GM18499 (cell line): Measurements from ENCODE around the gene GARIN5A.
"Not testable (repeated sequence)": the region's sequence is repeated elsewhere in the genome, so short reads cannot be mapped to it uniquely, and the experiment has no call there.

Experiments
- ATAC-seq: cut with Tn5 transposase; IDR thresholded peaks from one replicate; pipeline ENCODE4 v1.9.1; 2021; ENCODE audit warnings: moderate number of reproducible peaks; ENCODE audit not compliant: insufficient read depth, unreplicated experiment

The GARIN5A gene

DNA sequence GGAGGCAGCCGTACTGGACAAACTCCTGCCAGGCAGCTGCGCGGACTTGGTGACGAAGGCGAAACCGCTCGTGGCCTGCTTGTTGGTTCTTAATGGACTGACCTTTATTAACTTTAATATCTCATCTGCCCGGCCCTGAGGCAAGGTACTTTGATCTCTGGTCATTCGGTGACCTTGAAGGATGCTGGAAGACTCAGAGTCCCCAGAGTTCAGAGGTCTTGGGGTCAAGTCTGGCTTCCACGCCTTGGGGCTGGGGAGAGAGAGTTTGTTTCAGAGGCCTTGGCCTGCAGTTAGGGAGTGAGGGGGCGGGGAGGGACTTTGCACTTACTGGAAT lies 10.0 kb downstream of the GARIN5A start:
- ATAC-seq: no peak

GRCh38 chr19:50465986-50466705 lies 10.5 kb downstream of the GARIN5A start:
- ATAC-seq: no peak

DNA sequence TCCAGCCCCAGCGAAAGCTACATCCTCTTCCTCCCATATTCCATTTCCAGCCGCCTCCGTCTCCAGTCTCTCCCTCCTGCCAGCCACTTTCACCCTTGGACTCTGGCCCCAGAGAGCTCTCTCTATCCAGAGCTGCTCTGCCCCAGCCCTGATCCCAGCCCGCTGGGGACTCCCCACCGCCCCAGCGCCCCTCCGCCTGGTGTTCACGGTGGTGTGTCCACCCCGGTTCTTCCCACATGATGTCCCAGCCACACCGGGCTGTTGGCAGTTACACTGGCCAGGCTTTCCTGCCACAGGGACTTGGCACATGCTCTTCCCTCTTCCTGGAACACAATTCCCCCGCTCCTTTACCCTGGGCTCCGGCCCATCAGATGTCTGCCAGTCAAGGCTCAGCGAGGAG lies 11.6 kb downstream of the GARIN5A start:
- ATAC-seq: no peak

GRCh38 chr19:50464348-50464747 lies 12.3 kb downstream of the GARIN5A start:
- no peak for ATAC-seq

GRCh38 chr19:50462970-50463369 lies 13.7 kb downstream of the GARIN5A start:
- ATAC-seq: no peak

DNA sequence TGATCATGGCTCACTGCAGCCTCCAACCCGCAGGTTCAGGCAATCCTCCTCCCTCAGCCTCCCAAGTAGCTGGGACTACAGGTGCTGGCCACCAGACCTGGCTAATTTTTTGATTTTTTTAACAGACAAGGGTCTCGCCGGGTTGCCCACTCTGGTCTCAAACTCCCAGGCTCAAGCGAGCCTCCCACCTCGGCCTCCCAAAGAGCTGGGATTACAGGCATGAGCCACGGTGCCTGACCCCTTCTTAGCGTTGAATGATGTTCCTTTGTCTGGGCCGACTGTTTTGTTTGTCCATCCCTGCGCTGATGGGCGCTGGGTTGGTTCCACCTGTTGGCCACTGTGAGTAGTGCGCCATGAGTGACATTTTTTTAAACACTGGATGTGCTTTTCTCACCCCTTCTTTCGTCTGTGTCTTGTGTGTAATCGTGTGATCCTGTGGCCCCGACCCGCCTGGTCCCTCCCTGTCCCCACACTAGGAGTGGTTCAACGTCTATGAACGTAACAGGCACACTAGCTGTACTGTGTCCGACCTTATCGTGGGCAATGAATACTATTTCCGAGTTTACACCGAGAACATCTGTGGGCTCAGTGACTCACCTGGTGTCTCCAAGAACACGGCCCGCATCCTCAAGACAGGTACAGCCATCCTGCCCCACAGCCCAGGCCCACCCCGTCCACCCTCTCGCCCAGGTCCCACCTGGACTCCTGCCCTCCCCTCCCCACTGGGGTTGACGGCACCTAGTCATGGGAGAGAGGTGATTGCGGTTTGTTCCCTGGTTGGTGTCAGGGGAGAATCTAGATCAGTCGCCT lies 15.4 kb downstream of the GARIN5A start:
- ATAC-seq: no peak

DNA sequence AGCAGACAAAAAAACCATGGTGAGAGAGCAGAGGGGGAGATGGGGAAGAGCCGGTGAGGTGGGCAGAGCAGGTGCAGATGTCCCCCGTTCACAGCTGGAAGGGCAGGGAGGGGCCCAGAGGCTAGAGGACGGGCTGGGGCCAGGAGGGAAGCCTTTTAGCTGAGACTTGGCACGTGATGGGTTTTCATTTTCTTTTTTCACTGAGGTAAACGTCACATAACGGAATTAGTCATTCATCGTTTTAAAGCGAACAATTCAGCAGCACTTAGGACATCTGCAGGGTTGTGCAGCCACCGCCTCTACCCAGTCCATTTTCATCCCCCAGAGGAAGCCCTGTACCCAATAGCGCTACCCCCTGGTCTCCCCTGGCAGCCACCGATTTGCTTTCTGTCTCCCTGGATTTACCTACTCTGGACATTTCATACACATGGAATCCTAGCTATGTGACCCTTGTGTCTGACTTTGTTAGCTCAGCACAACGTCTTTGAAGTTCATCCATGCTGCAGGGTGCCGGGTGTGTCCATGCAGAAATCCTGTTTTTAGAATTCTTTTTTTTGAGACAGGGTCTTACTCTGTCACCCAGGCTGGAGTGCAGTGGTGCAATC lies 16.4 kb downstream of the GARIN5A start:
- ATAC-seq: no peak

DNA sequence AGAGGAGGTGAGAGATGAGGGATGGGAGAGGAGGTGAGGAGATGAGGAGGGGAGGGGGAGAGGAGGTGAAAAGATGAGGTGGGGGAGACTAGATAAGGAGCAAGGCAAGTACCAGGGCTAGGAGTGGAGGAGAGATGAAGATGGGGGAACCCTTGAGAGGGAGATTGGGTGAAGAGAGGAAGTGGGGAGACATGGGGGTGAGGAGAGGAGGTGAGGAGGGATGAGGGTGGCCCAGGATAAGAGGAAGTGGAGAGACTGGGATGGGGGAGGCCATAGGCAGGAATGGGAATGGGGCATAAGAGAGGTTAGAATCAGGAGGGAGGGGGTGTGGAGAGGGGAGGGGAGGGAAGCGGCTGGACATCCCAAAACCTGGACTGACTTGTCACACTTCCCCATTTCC lies 17.0 kb downstream of the GARIN5A start:
- no peak for ATAC-seq

DNA sequence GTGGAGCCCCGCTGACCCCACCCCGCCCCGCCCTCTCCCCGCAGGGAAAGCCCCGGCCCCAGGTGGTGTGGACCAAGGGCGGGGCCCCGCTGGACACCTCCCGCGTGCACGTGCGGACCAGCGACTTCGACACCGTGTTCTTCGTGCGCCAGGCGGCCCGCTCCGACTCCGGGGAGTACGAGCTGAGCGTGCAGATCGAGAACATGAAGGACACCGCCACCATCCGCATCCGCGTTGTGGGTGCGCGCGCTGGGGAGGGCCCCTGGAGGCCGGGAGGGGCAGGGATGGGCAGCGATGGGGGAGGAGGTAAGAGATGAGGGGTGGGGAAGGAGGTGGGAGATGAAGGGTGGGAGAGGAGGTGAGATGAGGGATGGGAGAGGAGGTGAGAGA lies 17.6 kb downstream of the GARIN5A start:
- no peak for ATAC-seq

DNA sequence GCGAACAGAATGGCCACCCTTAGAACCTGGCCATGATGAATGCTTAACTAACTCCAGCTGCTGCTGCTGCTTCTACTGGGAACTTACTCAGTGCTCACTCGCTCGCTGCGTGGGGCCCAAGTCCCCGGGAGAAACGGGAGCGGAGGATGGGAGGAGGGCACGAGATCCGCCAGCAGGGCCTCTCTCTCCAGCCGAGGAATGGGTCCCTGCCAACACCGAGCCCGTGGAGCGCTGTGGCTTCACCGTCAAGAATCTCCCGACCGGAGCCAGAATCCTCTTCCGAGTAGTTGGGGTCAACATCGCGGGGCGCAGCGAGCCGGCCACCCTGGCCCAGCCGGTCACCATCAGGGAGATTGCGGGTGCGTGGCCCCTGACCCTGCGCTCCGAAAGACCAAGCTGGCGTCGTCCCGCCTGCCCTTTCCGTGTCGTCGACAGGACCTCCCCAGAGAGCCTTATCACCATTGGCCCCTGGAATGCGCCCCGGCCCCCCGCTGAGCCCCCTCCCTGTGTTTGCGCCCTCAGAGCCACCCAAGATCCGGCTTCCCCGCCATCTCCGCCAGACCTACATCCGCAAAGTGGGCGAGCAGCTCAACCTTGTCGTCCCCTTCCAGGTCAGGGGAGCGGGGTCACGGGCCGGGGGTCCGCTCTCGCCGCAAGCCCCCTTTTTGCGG lies 18.1 kb downstream of the GARIN5A start:
- ATAC-seq: no peak

- ATAC-seq: no peak
Measured at GRCh38 chr19:50457300-50457699, 19.3 kb downstream of the GARIN5A start.

DNA sequence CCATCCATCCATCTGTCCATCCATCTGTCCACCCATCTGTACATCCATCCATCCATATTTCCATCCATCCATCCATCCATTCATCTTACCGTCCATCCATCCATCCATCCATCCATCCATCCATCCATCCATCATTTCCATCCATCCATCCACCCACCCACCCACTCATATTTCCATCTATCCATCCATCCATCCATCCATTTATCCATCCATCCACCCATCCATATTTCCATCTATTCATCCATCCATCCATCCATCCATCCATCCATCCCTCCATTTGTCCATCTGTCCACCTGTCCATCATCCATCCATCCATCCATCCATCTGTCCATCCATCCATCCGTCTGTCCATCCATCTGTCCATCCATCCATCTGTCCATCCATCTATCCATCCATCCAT lies 20.7 kb downstream of the GARIN5A start:
- ATAC-seq: no peak

- ATAC-seq: no peak
Measured at GRCh38 chr19:50453243-50453642, 23.4 kb downstream of the GARIN5A start.

GRCh38 chr19:50451223-50451534 lies 25.5 kb downstream of the GARIN5A start:
- no peak for ATAC-seq

GRCh38 chr19:50450369-50451222 lies 26.1 kb downstream of the GARIN5A start:
- no peak for ATAC-seq

GRCh38 chr19:50449236-50449899 lies 27.3 kb downstream of the GARIN5A start:
- no peak for ATAC-seq

DNA sequence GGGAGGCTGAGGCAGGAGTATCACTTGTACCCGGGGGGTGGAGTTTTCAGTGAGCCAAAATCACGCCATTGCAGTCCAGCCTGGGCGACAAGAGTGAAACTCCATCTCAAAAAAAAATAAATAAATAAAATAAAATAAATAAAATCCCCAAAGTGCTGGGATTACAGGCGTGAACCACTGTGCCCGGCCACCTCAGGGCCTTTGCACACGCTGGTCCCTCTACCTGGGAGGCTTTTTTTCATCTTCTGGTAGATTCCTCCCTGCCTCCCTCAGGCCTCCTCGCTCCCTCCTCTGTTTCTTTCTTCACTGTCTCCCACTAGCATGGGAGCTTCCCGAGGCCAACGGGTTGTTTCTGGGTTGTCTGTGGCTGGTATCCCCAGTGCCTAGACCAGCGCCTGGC lies 28.9 kb downstream of the GARIN5A start:
- ATAC-seq: no peak

- ATAC-seq: no peak
Measured at GRCh38 chr19:50447053-50447452, 29.6 kb downstream of the GARIN5A start.

GRCh38 chr19:50444059-50444458 lies 32.6 kb downstream of the GARIN5A start:
- ATAC-seq: no peak

DNA sequence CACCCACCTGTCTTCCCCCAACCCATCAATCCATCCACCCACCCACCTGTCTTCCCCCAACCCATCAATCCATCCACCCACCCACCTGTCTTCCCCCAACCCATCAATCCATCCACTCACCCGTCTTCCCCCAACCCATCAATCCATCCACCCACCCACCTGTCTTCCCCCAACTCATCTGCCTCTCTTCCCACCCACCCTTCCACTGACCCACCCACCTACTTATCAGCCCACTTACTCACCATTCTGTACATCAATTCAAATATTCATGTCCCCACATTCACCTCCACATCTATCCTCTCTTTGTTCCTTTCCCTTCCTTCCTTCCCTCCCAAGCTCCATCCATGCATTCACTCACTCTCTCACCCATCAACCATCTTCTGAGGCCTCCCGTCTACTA lies 37.5 kb downstream of the GARIN5A start:
- not testable (repeated sequence) for ATAC-seq
